ENCODE measurements around the gene HTRA1.

The HTRA1 gene

DNA sequence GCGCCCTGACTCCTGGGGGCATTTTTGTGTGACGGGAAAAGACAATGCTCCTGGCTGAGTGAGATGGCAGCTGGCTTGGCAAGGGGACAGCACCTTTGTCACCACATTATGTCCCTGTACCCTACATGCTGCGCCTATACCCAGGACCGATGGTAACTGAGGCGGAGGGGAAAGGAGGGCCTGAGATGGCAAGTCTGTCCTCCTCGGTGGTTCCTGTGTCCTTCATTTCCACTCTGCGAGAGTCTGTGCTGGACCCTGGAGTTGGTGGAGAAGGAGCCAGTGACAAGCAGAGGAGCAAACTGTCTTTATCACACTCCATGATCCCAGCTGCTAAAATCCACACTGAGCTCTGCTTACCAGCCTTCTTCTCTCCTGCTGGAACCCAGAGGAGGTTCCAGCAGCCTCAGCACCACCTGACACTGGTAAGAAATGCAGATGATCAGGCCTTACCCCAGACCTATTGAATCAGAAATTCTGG lies 6.7 kb upstream of the HTRA1 start, which contains the start of gene ARMS2:
Gene ARMS2 (plus strand): TSS at position 51 of the 478 bp plus-strand sequence. CDS start 75 bp downstream, at position 126.
- ChIA-PET CTCF (no interaction called here), POLR2A (interaction anchor here (0.8 kb wide), 1 partner anchor 12 kb away, joined by 4 read pairs; no protein-coding TSS in a partner anchor)
- WGBS (ENCODE audit: insufficient coverage), result 97% methylated on average over 5 of the region's 7 CpGs
- Histone ChIP-seq H3K36me3 (ENCODE audit: control insufficient read depth in 4 of 4, insufficient read depth in 4 of 4, low read length in 3 of 4) (no peaks in the 10 kb centered on the region), H3K4me1 (ENCODE audit: control extremely low read depth in 1 of 4, control insufficient read depth in 4 of 4, insufficient read depth in 4 of 4, low read length in 3 of 4) (no peaks in the 10 kb centered on the region), H3K27ac (ENCODE audit: insufficient read depth in 1 of 2, low read depth in 1 of 2, low read length in 2 of 2, poor library complexity in 1 of 2, severe bottlenecking in 2 of 2) (no peak within 1 kb of the TSS), H3K27me3 (replicated peaks in 2 of 5; ENCODE audit: control insufficient read depth in 4 of 5, insufficient read depth in 5 of 5, low read length in 4 of 5) (peaks cover 5 to 67% (median 26%) of the 10 kb centered on the region in 5 experiments), H3K4me3 (ENCODE audit: control insufficient read depth in 1 of 7, extremely low read depth in 1 of 7, insufficient read depth in 4 of 7, low read depth in 2 of 7, low read length in 6 of 7) (no peak within 1 kb of the TSS), H3K9me3 (ENCODE audit: control extremely low read depth in 1 of 5, control insufficient read depth in 4 of 5, insufficient read depth in 2 of 5, low read depth in 1 of 5, low read length in 4 of 5) (no peaks in the 10 kb centered on the region)
- DNase-seq, result no peak

- no peaks in the 10 kb centered on the region for H3K36me3 ChIP-seq (ENCODE audit: control insufficient read depth in 4 of 4, insufficient read depth in 4 of 4, low read length in 3 of 4)
- 95% methylated on average over 6 of the region's 11 CpGs for WGBS (ENCODE audit: insufficient coverage)
- no peaks in the 10 kb centered on the region for H3K9me3 ChIP-seq (ENCODE audit: control extremely low read depth in 1 of 5, control insufficient read depth in 4 of 5, insufficient read depth in 2 of 5, low read depth in 1 of 5, low read length in 4 of 5)
- POLR2A ChIA-PET, result interaction anchor here (0.8 kb wide), 1 partner anchor 11 kb away, joined by 4 read pairs; no protein-coding TSS in a partner anchor
- no peak overlapping the region for H3K4me3 ChIP-seq (ENCODE audit: control insufficient read depth in 1 of 7, extremely low read depth in 1 of 7, insufficient read depth in 4 of 7, low read depth in 2 of 7, low read length in 6 of 7)
- H3K4me1 ChIP-seq (ENCODE audit: control extremely low read depth in 1 of 4, control insufficient read depth in 4 of 4, insufficient read depth in 4 of 4, low read length in 3 of 4), result peaks cover 0 to 5% (median 1%) of the 10 kb centered on the region in 4 experiments
- peaks cover 5 to 68% (median 34%) of the 10 kb centered on the region in 5 experiments for H3K27me3 ChIP-seq (replicated peaks in 2 of 5; ENCODE audit: control insufficient read depth in 4 of 5, insufficient read depth in 5 of 5, low read length in 4 of 5)
- CTCF ChIA-PET, result no interaction called here
- no peak for DNase-seq
- no peak overlapping the region for H3K27ac ChIP-seq (ENCODE audit: insufficient read depth in 1 of 2, low read depth in 1 of 2, low read length in 2 of 2, poor library complexity in 1 of 2, severe bottlenecking in 2 of 2)
Measured at GRCh38 chr10:122455376-122456079, 5.8 kb upstream of the HTRA1 start.

- Histone ChIP-seq H3K4me3 (ENCODE audit: control insufficient read depth in 1 of 7, extremely low read depth in 1 of 7, insufficient read depth in 4 of 7, low read depth in 2 of 7, low read length in 6 of 7) (no peak overlapping the region), H3K27ac (ENCODE audit: insufficient read depth in 1 of 2, low read depth in 1 of 2, low read length in 2 of 2, poor library complexity in 1 of 2, severe bottlenecking in 2 of 2) (no peak overlapping the region), H3K36me3 (ENCODE audit: control insufficient read depth in 4 of 4, insufficient read depth in 4 of 4, low read length in 3 of 4) (no peaks in the 10 kb centered on the region), H3K27me3 (replicated peaks in 2 of 5; ENCODE audit: control insufficient read depth in 4 of 5, insufficient read depth in 5 of 5, low read length in 4 of 5) (peaks cover 5 to 82% (median 43%) of the 10 kb centered on the region in 5 experiments), H3K9me3 (ENCODE audit: control extremely low read depth in 1 of 5, control insufficient read depth in 4 of 5, insufficient read depth in 2 of 5, low read depth in 1 of 5, low read length in 4 of 5) (no peaks in the 10 kb centered on the region), H3K4me1 (ENCODE audit: control extremely low read depth in 1 of 4, control insufficient read depth in 4 of 4, insufficient read depth in 4 of 4, low read length in 3 of 4) (peaks cover 0 to 28% (median 11%) of the 10 kb centered on the region in 4 experiments)
- ChIA-PET CTCF (interaction anchor here (1.0 kb wide), 1 partner anchor 23 kb away, joined by 4 read pairs; no protein-coding TSS in a partner anchor), POLR2A (interaction anchor here (0.6 kb wide), 1 partner anchor 98 kb away, joined by 3 read pairs; no protein-coding TSS in a partner anchor)
- DNase-seq, result no peak
- 87% methylated on average over 4 of the region's 5 CpGs for whole genome bisulfite sequencing (ENCODE audit: insufficient coverage)
Measured at GRCh38 chr10:122457934-122458333, 3.4 kb upstream of the HTRA1 start.

DNA sequence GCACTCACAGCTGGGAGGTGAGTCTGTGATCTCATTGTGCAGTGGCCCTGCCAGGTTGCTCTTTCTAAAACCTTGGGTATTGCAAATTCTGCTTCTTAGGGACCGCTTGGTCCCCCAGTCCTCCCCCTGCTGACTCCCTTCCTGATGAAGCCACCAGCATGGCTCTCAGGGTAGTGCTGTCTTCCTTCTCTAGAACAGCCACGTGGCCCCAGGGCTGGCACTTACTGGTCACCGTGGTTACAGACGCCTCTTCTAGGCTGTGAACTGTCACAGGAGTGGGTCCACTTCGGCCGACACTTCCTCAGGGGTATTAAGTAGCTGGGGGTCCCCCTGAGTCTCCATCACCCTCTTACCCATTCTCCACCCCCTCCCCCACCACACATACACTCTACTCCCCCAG lies 2.7 kb upstream of the HTRA1 start:
- DNase-seq, result no peak
- Histone ChIP-seq H3K36me3 (ENCODE audit: control insufficient read depth in 4 of 4, insufficient read depth in 4 of 4, low read length in 3 of 4) (no peaks in the 10 kb centered on the region), H3K9me3 (ENCODE audit: control extremely low read depth in 1 of 5, control insufficient read depth in 4 of 5, insufficient read depth in 2 of 5, low read depth in 1 of 5, low read length in 4 of 5) (no peaks in the 10 kb centered on the region), H3K27me3 (replicated peaks in 2 of 5; ENCODE audit: control insufficient read depth in 4 of 5, insufficient read depth in 5 of 5, low read length in 4 of 5) (peaks cover 5 to 89% (median 48%) of the 10 kb centered on the region in 5 experiments), H3K4me1 (ENCODE audit: control extremely low read depth in 1 of 4, control insufficient read depth in 4 of 4, insufficient read depth in 4 of 4, low read length in 3 of 4) (peaks cover 0 to 29% (median 11%) of the 10 kb centered on the region in 4 experiments), H3K4me3 (ENCODE audit: control insufficient read depth in 1 of 7, extremely low read depth in 1 of 7, insufficient read depth in 4 of 7, low read depth in 2 of 7, low read length in 6 of 7) (no peak overlapping the region), H3K27ac (ENCODE audit: insufficient read depth in 1 of 2, low read depth in 1 of 2, low read length in 2 of 2, poor library complexity in 1 of 2, severe bottlenecking in 2 of 2) (no peak overlapping the region)
- 59% methylated on average over 5 of the region's 6 CpGs for WGBS (ENCODE audit: insufficient coverage)
- ChIA-PET CTCF (no interaction called here), POLR2A (no interaction called here)

DNA sequence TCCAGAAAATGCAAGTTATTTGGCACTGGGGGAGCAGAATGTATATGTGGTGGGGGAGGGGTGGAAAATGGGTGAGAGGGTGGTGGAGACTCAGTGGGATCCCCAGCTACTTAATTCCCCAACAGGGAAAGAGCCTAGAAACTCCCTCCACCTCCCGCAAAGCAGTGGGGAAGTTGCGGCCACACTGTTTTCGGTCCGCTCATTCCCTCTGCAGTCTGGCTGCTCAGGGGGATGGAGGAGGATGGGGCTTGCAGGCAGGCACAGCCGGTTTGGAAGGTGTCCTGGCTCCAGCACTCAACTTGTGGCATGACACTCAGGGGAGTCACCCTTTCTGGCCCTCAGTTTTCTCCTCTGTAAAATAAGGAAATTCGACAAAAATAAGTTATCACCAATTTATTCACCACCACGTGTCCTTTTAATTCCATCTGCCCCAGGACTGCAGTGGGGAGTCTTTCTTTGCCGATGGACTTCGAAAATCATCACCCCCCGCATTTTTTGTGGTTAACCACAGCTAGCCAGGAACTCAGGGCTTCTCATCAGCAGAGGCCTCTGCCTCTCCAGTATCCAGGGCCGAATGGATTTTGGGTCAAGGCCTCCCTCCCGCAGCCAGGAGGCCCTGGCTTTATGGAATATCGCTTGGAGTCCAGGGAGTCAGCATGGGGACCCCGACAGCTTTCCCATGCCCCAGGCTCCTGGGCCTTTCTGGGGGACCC lies 1.6 kb upstream of the HTRA1 start:
- H3K4me3 ChIP-seq (ENCODE audit: control insufficient read depth in 1 of 7, extremely low read depth in 1 of 7, insufficient read depth in 4 of 7, low read depth in 2 of 7, low read length in 6 of 7), result no peak overlapping the region
- no peaks in the 10 kb centered on the region for H3K36me3 ChIP-seq (ENCODE audit: control insufficient read depth in 4 of 4, insufficient read depth in 4 of 4, low read length in 3 of 4)
- H3K27me3 ChIP-seq (replicated peaks in 2 of 5; ENCODE audit: control insufficient read depth in 4 of 5, insufficient read depth in 5 of 5, low read length in 4 of 5), result peaks cover 5 to 95% (median 50%) of the 10 kb centered on the region in 5 experiments
- H3K9me3 ChIP-seq (ENCODE audit: control extremely low read depth in 1 of 5, control insufficient read depth in 4 of 5, insufficient read depth in 2 of 5, low read depth in 1 of 5, low read length in 4 of 5), result no peaks in the 10 kb centered on the region
- peaks cover 0 to 29% (median 11%) of the 10 kb centered on the region in 4 experiments for H3K4me1 ChIP-seq (ENCODE audit: control extremely low read depth in 1 of 4, control insufficient read depth in 4 of 4, insufficient read depth in 4 of 4, low read length in 3 of 4)
- 32% methylated on average over 12 of the region's 14 CpGs for WGBS (ENCODE audit: insufficient coverage)
- DNase-seq, result no peak
- ChIA-PET POLR2A (no interaction called here), CTCF (no interaction called here)
- H3K27ac ChIP-seq (ENCODE audit: insufficient read depth in 1 of 2, low read depth in 1 of 2, low read length in 2 of 2, poor library complexity in 1 of 2, severe bottlenecking in 2 of 2), result no peak overlapping the region

- H3K4me1 ChIP-seq (ENCODE audit: control extremely low read depth in 1 of 4, control insufficient read depth in 4 of 4, insufficient read depth in 4 of 4, low read length in 3 of 4), result peaks cover 0 to 29% (median 11%) of the 10 kb centered on the region in 4 experiments
- H3K27me3 ChIP-seq (replicated peaks in 2 of 5; ENCODE audit: control insufficient read depth in 4 of 5, insufficient read depth in 5 of 5, low read length in 4 of 5), result peaks cover 3 to 95% (median 50%) of the 10 kb centered on the region in 5 experiments
- CTCF ChIA-PET, result no interaction called here
- WGBS (ENCODE audit: insufficient coverage), result 0% methylated on average over 38 of the region's 40 CpGs
- H3K9me3 ChIP-seq (ENCODE audit: control extremely low read depth in 1 of 5, control insufficient read depth in 4 of 5, insufficient read depth in 2 of 5, low read depth in 1 of 5, low read length in 4 of 5), result no peaks in the 10 kb centered on the region
- no peak overlapping the region for H3K27ac ChIP-seq (ENCODE audit: insufficient read depth in 1 of 2, low read depth in 1 of 2, low read length in 2 of 2, poor library complexity in 1 of 2, severe bottlenecking in 2 of 2)
- peak overlapping the region in 3 of 7 experiments; percentile 56 to 75 (median 58) for H3K4me3 ChIP-seq (ENCODE audit: control insufficient read depth in 1 of 7, extremely low read depth in 1 of 7, insufficient read depth in 4 of 7, low read depth in 2 of 7, low read length in 6 of 7)
- peak in 1 of 3 donors; percentile 8 for DNase-seq
- POLR2A ChIA-PET, result no interaction called here
- H3K36me3 ChIP-seq (ENCODE audit: control insufficient read depth in 4 of 4, insufficient read depth in 4 of 4, low read length in 3 of 4), result no peaks in the 10 kb centered on the region
Measured at GRCh38 chr10:122460891-122461293, 461 bp upstream of the HTRA1 start.
